Measurements from ENCODE around the gene NUDT1.
A peak's percentile ranks its signal among the peaks of the same experiment; 100 is the strongest.

The NUDT1 gene

GRCh38 chr7:2205036-2205780 is 36.8 kb upstream of the NUDT1 start:
- no peak for DNase-seq

DNA sequence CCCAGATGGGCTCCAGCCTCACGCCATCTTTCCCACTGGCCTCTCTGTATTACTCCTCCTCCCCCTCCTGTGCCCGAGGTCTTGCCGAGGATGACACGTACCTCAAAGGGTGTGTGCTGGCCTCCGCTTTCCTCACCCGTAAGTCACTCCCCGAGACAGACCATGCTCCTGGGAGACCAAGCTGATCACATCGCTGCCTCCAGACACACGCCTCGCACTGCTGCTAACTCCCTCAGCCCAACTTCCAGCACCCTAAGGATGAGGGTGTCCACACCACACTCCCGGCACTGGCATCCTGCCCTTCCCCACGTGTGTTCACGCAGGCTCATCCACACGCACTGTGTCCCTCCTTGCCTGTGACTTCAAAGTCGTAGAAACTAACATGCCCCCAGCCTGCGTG is 33.3 kb upstream of the NUDT1 start:
- no peak for DNase-seq

DNA sequence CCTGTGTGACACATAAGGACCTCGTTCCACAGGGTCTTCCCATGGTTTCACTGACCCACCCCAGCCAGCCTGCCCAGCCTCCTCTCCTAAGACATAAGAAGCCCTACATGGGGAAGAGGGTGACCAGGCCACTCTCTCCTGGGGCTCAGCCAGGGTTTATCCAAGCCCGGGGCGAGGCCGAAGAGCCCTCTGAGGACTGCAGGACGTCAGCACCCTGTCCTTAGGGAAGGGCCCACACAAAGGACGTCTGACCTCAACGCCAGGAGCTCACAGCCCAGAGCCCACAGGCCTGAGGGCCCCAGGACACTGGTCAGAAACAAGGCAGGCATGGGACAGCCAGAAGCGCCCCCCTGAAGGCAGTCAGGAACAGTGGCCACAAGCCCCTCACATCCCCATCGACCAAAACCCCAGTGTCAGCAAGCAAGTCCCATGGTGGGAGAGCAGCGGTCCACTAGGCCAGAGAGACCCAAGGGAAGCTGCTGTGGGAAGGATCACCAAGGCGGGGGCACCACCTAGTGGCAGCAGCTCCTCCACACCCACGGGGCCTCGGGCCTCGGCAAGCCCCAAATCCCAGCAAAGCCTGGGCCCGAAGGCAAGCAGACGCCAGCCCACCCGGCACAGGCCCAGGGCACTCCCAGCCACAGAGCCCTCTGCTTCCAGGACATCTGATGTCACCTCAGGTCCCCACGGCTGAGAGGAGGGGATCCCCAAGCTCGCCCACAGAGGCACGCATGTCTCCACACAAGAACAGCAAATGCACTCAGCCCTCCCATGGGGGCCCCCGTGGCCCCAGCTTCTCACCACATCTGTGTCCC is 32.7 kb upstream of the NUDT1 start:
- DNase-seq = peak in 13 of 14 donors; percentile 9 to 82 (median 34)

DNA sequence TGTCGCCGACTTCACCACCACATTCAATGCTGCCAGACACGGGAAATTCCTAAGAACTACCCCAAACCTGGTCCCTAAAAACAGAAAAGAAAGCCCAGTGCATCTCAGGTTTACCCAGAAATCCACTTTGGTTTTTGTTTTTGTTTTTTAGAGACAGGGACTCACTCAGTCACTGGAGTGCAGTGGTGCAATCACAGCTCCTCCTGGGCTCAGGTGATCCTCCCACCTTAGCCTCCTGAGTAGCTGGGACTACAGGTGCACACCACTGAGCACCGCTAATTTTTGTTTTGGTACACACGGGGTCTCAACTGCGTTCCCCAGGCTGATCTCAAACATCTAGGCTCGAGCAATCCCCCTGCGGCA is 32.1 kb upstream of the NUDT1 start:
- DNase-seq = no peak

- no peak for DNase-seq
These were observed 31.3 kb upstream of the NUDT1 start for GRCh38 chr7:2210551-2211258.

DNA sequence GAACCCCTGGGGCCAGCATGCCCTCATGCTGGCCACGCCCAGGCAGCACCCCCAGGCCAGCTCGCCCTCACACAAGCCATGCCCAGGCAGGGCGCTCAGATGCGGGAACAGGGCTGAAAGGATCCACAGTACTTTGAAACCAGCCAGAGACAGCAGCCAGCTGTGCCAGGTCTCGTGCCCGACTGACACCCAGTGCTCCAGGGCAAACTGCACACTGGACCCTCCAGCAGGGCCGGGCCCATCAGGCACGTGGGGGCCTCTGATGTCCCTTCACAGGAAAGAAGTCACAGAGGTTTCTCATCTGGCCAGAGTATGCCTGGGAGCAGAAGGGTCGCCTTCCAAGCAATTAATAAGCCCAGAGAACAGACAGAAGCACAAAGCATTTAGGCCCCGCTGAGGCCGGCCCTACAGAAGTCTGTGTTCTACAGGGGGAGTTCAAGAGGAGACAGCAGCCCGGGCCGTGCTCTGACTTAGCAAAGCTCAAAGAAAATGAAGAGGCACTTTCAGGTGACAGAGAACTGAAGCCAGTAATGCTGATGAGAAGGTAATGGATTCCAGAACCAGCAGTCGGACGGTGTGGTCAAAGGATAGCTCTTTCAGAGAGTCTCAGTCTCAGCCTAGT is 30.7 kb upstream of the NUDT1 start:
- no peak for DNase-seq

GRCh38 chr7:2211926-2212325 is 30.1 kb upstream of the NUDT1 start:
- no peak for DNase-seq

DNA sequence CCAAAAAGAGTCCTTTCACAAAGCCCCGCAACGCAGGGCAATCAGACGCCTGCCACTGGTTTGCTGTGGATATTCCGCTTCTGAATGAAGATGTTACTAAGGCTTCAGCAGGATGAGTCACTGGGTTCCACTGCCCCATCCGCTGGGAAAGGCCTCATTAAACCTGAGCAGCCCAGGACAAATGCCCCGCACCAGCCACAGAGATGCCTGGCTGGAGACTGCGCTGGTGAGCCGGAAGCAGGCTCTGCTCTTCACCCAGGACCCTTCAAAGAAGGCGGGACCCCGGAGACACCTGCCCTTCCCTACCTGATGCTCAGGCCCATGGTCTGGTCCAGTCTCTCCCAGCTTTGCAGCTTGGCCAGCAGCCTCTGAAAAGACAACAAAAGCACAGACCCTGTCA is 29.1 kb upstream of the NUDT1 start:
- DNase-seq = no peak

GRCh38 chr7:2213551-2214215 is 28.3 kb upstream of the NUDT1 start:
- DNase-seq = no peak

GRCh38 chr7:2214636-2215035 is 27.4 kb upstream of the NUDT1 start:
- no peak for DNase-seq

GRCh38 chr7:2215851-2216250 is 26.2 kb upstream of the NUDT1 start:
- DNase-seq = no peak

GRCh38 chr7:2217206-2217605 is 24.8 kb upstream of the NUDT1 start:
- DNase-seq = no peak

DNA sequence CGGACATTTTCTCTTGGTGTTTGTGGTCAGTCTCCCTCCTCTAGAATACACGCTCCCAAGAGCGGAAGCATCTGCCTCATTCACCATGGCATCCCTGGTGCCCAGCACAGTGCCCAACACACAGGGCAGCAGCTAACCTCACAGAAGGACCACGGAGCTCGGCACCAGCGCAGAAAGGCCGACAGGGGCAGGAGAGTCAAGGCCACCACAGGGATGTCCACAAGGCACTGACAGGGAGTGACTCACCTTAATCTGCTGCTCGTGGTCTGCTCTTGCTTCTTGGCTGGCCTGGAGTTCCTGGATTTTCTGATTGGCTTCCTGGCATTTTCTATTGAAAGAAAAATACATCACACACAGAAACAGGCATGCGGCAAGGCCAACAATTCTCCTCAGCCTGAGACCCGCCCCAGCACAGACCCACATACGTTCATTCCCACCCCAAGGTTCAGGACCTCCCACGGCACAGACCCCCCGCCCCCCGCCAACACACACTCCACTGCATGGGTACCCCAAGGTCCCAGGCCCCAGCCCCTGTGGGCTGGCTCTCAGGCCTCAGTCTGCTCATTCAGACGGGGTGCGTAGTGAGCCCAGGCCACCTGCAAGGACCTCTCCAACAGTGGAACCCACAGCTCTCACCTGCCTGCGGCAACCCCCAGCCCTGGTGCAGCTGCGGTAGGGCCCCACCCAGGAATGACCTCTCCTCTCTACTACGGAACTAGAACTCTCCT is 24.1 kb upstream of the NUDT1 start:
- no peak for DNase-seq

GRCh38 chr7:2218444-2218785 is 23.6 kb upstream of the NUDT1 start:
- no peak for DNase-seq

DNA sequence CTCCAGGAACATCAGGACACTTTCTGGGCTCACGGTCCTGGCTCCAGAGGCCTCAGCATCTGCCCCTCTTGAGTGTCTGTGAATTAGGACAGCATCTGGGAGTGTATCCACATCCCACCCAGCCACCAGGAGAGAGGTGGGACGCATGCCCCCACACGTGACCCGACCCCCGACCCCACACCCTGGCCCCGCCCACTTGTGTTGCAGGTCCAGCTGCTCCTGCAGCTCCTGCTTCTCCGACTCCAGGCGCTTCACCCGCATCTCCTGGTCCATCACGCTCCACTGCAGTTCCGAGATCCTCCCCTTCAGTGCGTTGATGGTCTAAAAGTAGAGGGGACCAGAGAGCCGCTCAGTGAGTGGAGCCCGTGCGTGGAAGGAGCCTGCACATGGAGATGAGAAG is 22.9 kb upstream of the NUDT1 start:
- no peak for DNase-seq

DNA sequence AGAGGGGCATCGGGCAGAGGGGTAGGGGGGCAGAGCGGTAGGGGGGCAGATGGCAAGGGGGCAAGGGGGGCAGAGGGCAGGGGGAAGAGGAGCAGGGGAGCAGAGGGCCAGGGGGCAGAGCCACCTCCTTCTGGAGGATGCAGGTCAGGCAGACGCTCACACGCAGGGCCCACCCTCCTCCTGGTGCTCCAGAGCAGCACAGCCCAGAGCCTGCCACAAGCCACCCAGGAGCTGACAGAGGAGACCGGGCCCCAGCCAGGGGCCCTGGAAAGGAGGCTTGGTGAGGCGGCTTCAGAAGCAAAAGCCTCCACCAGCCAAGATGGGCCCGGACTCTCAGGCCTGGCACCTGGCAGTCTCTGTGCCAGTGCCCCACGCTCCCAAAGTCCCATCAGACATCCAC is 22.4 kb upstream of the NUDT1 start:
- DNase-seq = no peak

GRCh38 chr7:2220030-2220429 is 22.0 kb upstream of the NUDT1 start:
- DNase-seq = no peak

DNA sequence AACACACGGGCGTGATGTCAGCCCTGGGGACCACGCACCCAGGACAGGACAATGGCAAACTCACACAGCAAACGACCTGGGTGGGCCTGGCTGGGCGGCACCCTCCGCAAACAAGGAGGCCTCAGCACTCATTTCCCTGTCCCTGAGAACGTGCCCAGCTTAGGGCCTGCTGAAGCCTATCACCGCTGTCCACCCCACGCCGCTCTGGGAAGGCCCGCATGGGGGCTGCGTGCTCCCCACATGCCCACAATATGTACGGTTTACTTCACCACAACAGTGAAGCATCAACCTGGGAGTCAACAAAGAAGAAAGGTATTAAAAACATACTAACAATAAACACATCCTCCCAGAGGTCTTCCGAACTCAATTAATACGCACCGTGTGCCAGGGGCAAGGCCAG is 21.5 kb upstream of the NUDT1 start:
- no peak for DNase-seq

- DNase-seq = no peak
These were observed 21.1 kb upstream of the NUDT1 start for GRCh38 chr7:2220954-2221353.

- DNase-seq = no peak
These were observed 19.5 kb upstream of the NUDT1 start for GRCh38 chr7:2222516-2222915.

DNA sequence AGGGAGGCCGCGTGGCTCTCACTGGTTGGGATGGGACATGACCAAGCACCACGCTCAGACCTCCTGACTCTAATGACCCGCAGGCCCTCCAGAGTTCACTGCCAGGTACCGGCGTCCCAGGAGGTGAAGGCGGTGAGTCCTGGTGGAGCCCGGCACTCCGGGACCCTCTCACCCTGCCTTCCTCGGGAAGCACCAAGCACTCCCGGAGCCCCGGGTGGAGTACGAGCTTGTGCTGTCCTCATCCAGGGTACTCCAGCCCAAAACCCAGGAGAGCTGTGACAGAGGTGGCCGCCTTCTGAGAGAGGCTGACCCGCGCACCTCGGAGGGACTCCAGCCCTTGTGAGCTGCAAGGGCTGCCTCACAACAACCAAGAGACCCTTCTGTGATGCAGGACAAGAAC is 18.7 kb upstream of the NUDT1 start:
- DNase-seq = no peak

GRCh38 chr7:2224491-2224928 is 17.5 kb upstream of the NUDT1 start:
- DNase-seq = no peak
